Upper lobe of right lung (tissue), 1 donor: Measurements from ENCODE around the gene PROSER3. TPM values are rescaled to one million over a fixed set of nuclear protein-coding genes. Genes with fewer than 3 reads are reported as not detected.
"Not testable (repeated sequence)": the region's sequence is repeated elsewhere in the genome, so short reads cannot be mapped to it uniquely, and the experiment has no call there.

Source experiments
- ATAC-seq: fragments of 200-7000 bp; cut with Tn5 transposase; one replicate; pipeline ENCODE4 v1.9.1; 2020; ENCODE audit warnings: mild to moderate bottlenecking, moderate library complexity
- DNase-seq: peaks from one replicate; pipeline ENCODE4 v3.0.0-alpha.2; 2020
- H3K27ac ChIP-seq: fragments of 200-600 bp; one replicate; pipeline ENCODE4 v1.8.0; 2022
- H3K27me3 ChIP-seq: fragments of 200-600 bp; one replicate; pipeline ENCODE4 v1.8.0; 2022; ENCODE audit warnings: mild to moderate bottlenecking
- H3K36me3 ChIP-seq: fragments of 200-600 bp; one replicate; pipeline ENCODE4 v1.8.0; 2022
- H3K4me1 ChIP-seq: fragments of 200-600 bp; one replicate; pipeline ENCODE4 v1.8.0; 2022
- H3K4me3 ChIP-seq: fragments of 200-600 bp; one replicate; pipeline ENCODE4 v1.8.0; 2022; ENCODE audit warnings: mild to moderate bottlenecking
- H3K9me3 ChIP-seq: fragments of 200-600 bp; one replicate; pipeline ENCODE4 v1.8.0; 2022
- intact Hi-C: fragments of 100-400 bp; cut with DNase I; formaldehyde crosslinking; loops from one replicate; pipeline ENCODE4 v1.11.0; 2022
- total RNA-seq: library from RNA; stranded (reverse); fragmentation: NEBNext Ultra II Directional; extraction: Animal tissue kit (Norgen Biotek cat#: 25700); gene quantifications from one replicate; pipeline ENCODE4 v1.2.1, GENCODE V29; 2021
- TF ChIP-seq, protein P1 (sequence below): fragments of 200-600 bp; IDR thresholded peaks from one replicate; pipeline ENCODE4 v1.8.0; 2022; ENCODE audit warnings: antibody characterized with exemption
- donor health status: DM: no; HTN: yes; CAD: no; lungs with severe emphysema.

PROSER3 gene
- total RNA-seq, 1 donor from 2014 or later: 18.2 TPM

- peaks cover 20% of the 10 kb centered on the region for H3K36me3 ChIP-seq
These were observed 10.1 kb downstream of the PROSER3 start for GRCh38 chr19:35768082-35768421.

GRCh38 chr19:35772362-35772761 lies 14.4 kb downstream of the PROSER3 start:
- H3K27ac ChIP-seq, intact Hi-C loops, H3K9me3 ChIP-seq, H3K4me1 ChIP-seq, H3K36me3 ChIP-seq, DNase-seq, H3K27me3 ChIP-seq, ATAC-seq, H3K4me3 ChIP-seq: not testable (repeated sequence)

More at GRCh38 chr19:35768082-35768421, 10.1 kb downstream of the PROSER3 start:
- DNase-seq (no peak), ATAC-seq (no peak)
- TF ChIP-seq, protein P1, sequence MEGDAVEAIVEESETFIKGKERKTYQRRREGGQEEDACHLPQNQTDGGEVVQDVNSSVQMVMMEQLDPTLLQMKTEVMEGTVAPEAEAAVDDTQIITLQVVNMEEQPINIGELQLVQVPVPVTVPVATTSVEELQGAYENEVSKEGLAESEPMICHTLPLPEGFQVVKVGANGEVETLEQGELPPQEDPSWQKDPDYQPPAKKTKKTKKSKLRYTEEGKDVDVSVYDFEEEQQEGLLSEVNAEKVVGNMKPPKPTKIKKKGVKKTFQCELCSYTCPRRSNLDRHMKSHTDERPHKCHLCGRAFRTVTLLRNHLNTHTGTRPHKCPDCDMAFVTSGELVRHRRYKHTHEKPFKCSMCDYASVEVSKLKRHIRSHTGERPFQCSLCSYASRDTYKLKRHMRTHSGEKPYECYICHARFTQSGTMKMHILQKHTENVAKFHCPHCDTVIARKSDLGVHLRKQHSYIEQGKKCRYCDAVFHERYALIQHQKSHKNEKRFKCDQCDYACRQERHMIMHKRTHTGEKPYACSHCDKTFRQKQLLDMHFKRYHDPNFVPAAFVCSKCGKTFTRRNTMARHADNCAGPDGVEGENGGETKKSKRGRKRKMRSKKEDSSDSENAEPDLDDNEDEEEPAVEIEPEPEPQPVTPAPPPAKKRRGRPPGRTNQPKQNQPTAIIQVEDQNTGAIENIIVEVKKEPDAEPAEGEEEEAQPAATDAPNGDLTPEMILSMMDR: no peak
- intact Hi-C loops: no loop called here
- no peaks in the 10 kb centered on the region for H3K4me1 ChIP-seq
- H3K9me3 ChIP-seq: no peaks in the 10 kb centered on the region
- no peaks in the 10 kb centered on the region for H3K27me3 ChIP-seq
- H3K4me3 ChIP-seq: no peak overlapping the region
- H3K27ac ChIP-seq: no peak overlapping the region

- no peak for DNase-seq
- intact Hi-C loops: no loop called here
These were observed 15.2 kb downstream of the PROSER3 start for GRCh38 chr19:35773020-35773806.

DNA sequence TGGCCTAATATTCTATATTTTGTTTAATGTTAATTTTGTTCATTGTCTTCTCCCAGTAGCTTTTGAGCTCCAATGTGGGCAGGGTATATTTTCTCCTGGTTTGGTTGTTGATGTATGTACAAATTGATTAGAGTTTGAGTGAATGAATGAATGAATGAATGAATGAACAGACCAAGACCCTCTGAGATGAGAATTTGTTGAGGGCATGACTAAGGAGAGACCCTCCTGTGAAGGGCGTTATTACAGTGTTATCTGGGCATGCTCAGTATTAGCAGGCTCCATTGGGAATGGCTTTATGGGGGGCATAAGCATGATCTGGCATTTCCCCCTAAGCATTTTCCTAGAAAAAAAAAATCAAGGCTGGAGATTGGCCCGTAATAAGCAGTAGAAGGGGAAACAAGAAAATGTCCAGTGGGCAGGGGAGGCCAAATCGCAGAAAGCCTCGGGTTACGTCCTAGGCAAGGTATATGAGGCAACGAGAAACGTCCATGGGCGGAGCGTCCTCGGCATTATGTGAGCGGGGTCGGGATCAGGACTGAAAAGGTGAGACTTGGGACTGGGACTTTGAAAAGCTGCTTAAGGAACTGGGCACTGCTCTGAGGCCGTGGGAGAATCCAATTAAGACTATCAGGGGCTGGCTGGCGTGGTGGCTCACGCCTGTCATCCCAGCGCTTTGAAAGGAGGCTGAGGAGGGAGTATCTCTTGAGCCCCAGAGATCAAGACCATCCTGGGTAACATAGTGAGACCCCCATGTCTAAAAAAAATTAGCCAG lies 16.5 kb downstream of the PROSER3 start:
- no peaks in the 10 kb centered on the region for H3K27me3 ChIP-seq
- no peaks in the 10 kb centered on the region for H3K36me3 ChIP-seq
- intact Hi-C loops: no loop called here
- no peak overlapping the region for H3K27ac ChIP-seq
- H3K4me3 ChIP-seq: peak overlapping the region; percentile 80
- peaks cover 4% of the 10 kb centered on the region for H3K4me1 ChIP-seq
- ATAC-seq (no peak), DNase-seq (no peak)
- no peaks in the 10 kb centered on the region for H3K9me3 ChIP-seq
- TF ChIP-seq, protein P1: no peak

More at GRCh38 chr19:35773020-35773806, 15.2 kb downstream of the PROSER3 start:
- no peaks in the 10 kb centered on the region for H3K27me3 ChIP-seq
- H3K36me3 ChIP-seq: no peaks in the 10 kb centered on the region
- no peak overlapping the region for H3K4me3 ChIP-seq
- H3K9me3 ChIP-seq: no peaks in the 10 kb centered on the region
- no peak for ATAC-seq
- TF ChIP-seq, protein P1: no peak
- H3K4me1 ChIP-seq: peaks cover 4% of the 10 kb centered on the region
- no peak overlapping the region for H3K27ac ChIP-seq

GRCh38 chr19:35775046-35775297 lies 17.0 kb downstream of the PROSER3 start:
- no peaks in the 10 kb centered on the region for H3K9me3 ChIP-seq
- H3K4me3 ChIP-seq: peak overlapping the region; percentile 80
- TF ChIP-seq, protein P1: no peak
- intact Hi-C loops: no loop called here
- DNase-seq: peak; percentile 60
- no peak for ATAC-seq
- H3K36me3 ChIP-seq: no peaks in the 10 kb centered on the region
- H3K27me3 ChIP-seq: no peaks in the 10 kb centered on the region
- no peak overlapping the region for H3K27ac ChIP-seq
- H3K4me1 ChIP-seq: peaks cover 4% of the 10 kb centered on the region
